AG04450 (cell line): ENCODE data around the gene PPP1R1A. TPM values are rescaled to one million over a fixed set of nuclear protein-coding genes. Genes with fewer than 3 reads are reported as not detected.

ENCODE experiments used
- CTCF ChIA-PET: fragments of 300-600, 350-600 bp; formaldehyde crosslinking; extraction: SDS; loops from one replicate; lab custom pipeline; 2022; ENCODE audit warnings: antibody characterized with exemption, inconsistent platforms; lab: Charles Lee
- POLR2A ChIA-PET: fragments of 350-600 bp; formaldehyde crosslinking; extraction: SDS; loops from one replicate; lab custom pipeline; 2021; ENCODE audit warnings: antibody characterized with exemption, inconsistent platforms; lab: Yijun Ruan, JAX
- DNase-seq: peaks from one replicate; pipeline ENCODE4 v3.0.0-alpha.2; 2011; ENCODE audit warnings: low read depth, low spot score
- H3K27ac ChIP-seq: one replicate; pipeline ENCODE4 v1.5.1; 2012; ENCODE audit warnings: low read depth, low read length, control low read depth
- H3K27me3 ChIP-seq: one replicate; pipeline ENCODE4 v1.6.0; 2012; ENCODE audit warnings: low read length; ENCODE audit not compliant: control insufficient read depth, insufficient read depth
- H3K4me3 ChIP-seq: 2 replicates; pipeline ENCODE4 v1.5.1; 2011; ENCODE audit warnings: mild to moderate bottlenecking, low read depth, low read length, control low read depth
- H3K9me3 ChIP-seq: 2 replicates; pipeline ENCODE4 v1.5.1; 2012; ENCODE audit warnings: low read length; ENCODE audit not compliant: control insufficient read depth, insufficient read depth
- CTCF ChIP-seq: IDR thresholded peaks from 2 replicates; pipeline ENCODE4 v1.5.1; 2011; ENCODE audit warnings: low read depth, low read length, control low read depth, inconsistent platforms
- polyA plus RNA-seq: library from polyadenylated mRNA; depleted of rRNA; stranded (reverse); fragments of >200 nt; gene quantifications from 2 replicates; pipeline ENCODE4 v1.2.3, GENCODE V29; 2011

Gene PPP1R1A
- polyA plus RNA-seq, 1 experiment: not detected

- no peak for TF ChIP-seq CTCF
- ChIA-PET CTCF (interaction anchor here (0.9 to 3.1 kb wide), 14 partner anchors 8 to 389 kb away, joined by 3 to 15 read pairs (median 6); no protein-coding TSS in a partner anchor), POLR2A (no interaction called here)
- H3K27me3 ChIP-seq: peaks cover 4% of the 10 kb centered on the region
- H3K4me3 ChIP-seq: no peak overlapping the region
- H3K9me3 ChIP-seq: no peaks in the 10 kb centered on the region
- H3K27ac ChIP-seq: no peak overlapping the region
- no peak for DNase-seq
These were observed 9.2 kb downstream of the PPP1R1A start for GRCh38 chr12:54579258-54579657.

- no peak for TF ChIP-seq CTCF
- H3K27ac ChIP-seq: no peak overlapping the region
- ChIA-PET CTCF (interaction anchor here (1.7 to 3.1 kb wide), 3 partner anchors 11 to 49 kb away, joined by 5 to 15 read pairs (median 6); no protein-coding TSS in a partner anchor), POLR2A (no interaction called here)
- no peak overlapping the region for H3K4me3 ChIP-seq
- H3K9me3 ChIP-seq: no peaks in the 10 kb centered on the region
- no peak for DNase-seq
- H3K27me3 ChIP-seq: peaks cover 4% of the 10 kb centered on the region
These were observed 9.7 kb downstream of the PPP1R1A start for GRCh38 chr12:54578778-54579177.

GRCh38 chr12:54572881-54573280 lies 15.6 kb downstream of the PPP1R1A start:
- Histone ChIP-seq H3K4me3 (no peak overlapping the region), H3K27ac (no peak overlapping the region), H3K27me3 (peaks cover 5% of the 10 kb centered on the region), H3K9me3 (no peaks in the 10 kb centered on the region)
- POLR2A ChIA-PET: no interaction called here
- TF ChIP-seq CTCF: no peak
- CTCF ChIA-PET: no interaction called here
- DNase-seq: no peak

GRCh38 chr12:54571193-54572188 lies 17.0 kb downstream of the PPP1R1A start:
- Histone ChIP-seq H3K27me3 (peaks cover 6% of the 10 kb centered on the region), H3K27ac (no peak overlapping the region), H3K9me3 (no peaks in the 10 kb centered on the region), H3K4me3 (no peak overlapping the region)
- TF ChIP-seq CTCF: no peak
- no peak for DNase-seq
- POLR2A ChIA-PET: no interaction called here
- CTCF ChIA-PET: interaction anchor here (0.6 to 1.4 kb wide), 4 partner anchors 8 to 74 kb away, joined by 3 to 6 read pairs (median 3); no protein-coding TSS in a partner anchor

- H3K27ac ChIP-seq: no peak overlapping the region
- H3K9me3 ChIP-seq: no peaks in the 10 kb centered on the region
- CTCF ChIA-PET: no interaction called here
- POLR2A ChIA-PET: no interaction called here
- H3K4me3 ChIP-seq: no peak overlapping the region
- peaks cover 19% of the 10 kb centered on the region for H3K27me3 ChIP-seq
- TF ChIP-seq CTCF: no peak
- DNase-seq: no peak
These were observed 18.4 kb downstream of the PPP1R1A start for GRCh38 chr12:54569995-54570528.
